K562 (cell line): ENCODE measurements around the gene TOR1AIP2. TPM values are rescaled to one million over a fixed set of nuclear protein-coding genes. Genes with fewer than 3 reads are reported as not detected.

Source experiments
- ATAC-seq: fragments of 200-7000 bp; cut with Tn5 transposase; 3 replicates; pipeline ENCODE4 v1.9.1; 2020; ENCODE audit warnings: moderate library complexity
- BruUV-seq: library from RNA; stranded (reverse); fragments of 400-500 nt; replicated peaks from 2 replicates; lab custom pipeline; 2021; lab: Mats Ljungman, UMichigan
- CTCF ChIA-PET: fragments of 300-600 bp; formaldehyde crosslinking; extraction: SDS; loops from one replicate; lab custom pipeline; 2021; ENCODE audit warnings: low intra/inter-chr PET ratio; lab: Yijun Ruan, JAX
- POLR2A ChIA-PET: fragments of 300-600, 350-650 bp; sonication (Branson Sonifier 250); formaldehyde crosslinking; extraction: SDS; loops from one replicate; lab custom pipeline; 2021; ENCODE audit warnings: antibody characterized with exemption, inconsistent platforms; lab: Yijun Ruan, JAX
- DNase-seq, 4 experiments: peaks; one replicate each; pipeline versions ENCODE4 v3.0.0 to v3.0.0-alpha.2; 2011 to 2018; ENCODE audit warnings: low spot score in 3 of 4, mixed read lengths in 3 of 4; ENCODE audit errors: extremely low read depth in 1 of 4
- FAIRE-seq: peaks from 2 replicates; lab custom pipeline; 2011; peaks lifted over from hg19 to GRCh38; lab: Jason Lieb, UNC
- H2AFZ ChIP-seq: 2 replicates; pipeline ENCODE4 v1.6.0; 2011; ENCODE audit warnings: low read depth, low read length, control low read depth, inconsistent platforms
- H3K27ac ChIP-seq: fragments of 200-600 bp; 3 replicates; pipeline ENCODE4 v1.8.0; 2011; ENCODE audit warnings: low read depth, mild to moderate bottlenecking, control low read depth, inconsistent platforms, low read length, moderate library complexity, mixed read lengths; ENCODE audit errors: extremely low read depth
- H3K27me3 ChIP-seq, 2 experiments: fragments of 300-600 bp in 1 of 2; 2 replicates in 1 of 2; 3 replicates in 1 of 2; pipeline versions ENCODE4 v1.6.0 to v1.8.0; 2011; ENCODE audit warnings: inconsistent platforms in 2 of 2, low read length in 2 of 2, mild to moderate bottlenecking in 1 of 2, mixed read lengths in 1 of 2, moderate library complexity in 1 of 2; ENCODE audit not compliant: control insufficient read depth in 2 of 2, insufficient read depth in 2 of 2
- H3K36me3 ChIP-seq: fragments of 300-600 bp; 3 replicates; pipeline ENCODE4 v1.8.0; 2011; ENCODE audit warnings: mild to moderate bottlenecking, low read length, inconsistent platforms; ENCODE audit not compliant: control insufficient read depth, insufficient read depth
- H3K4me1 ChIP-seq, 2 experiments: fragments of 200-600 bp in 1 of 2; replicated peaks in 1 of 2; 2 replicates in 1 of 2; 3 replicates in 1 of 2; pipeline versions ENCODE4 v1.5.1 to v1.8.0; 2011; ENCODE audit warnings: inconsistent platforms in 2 of 2, low read length in 2 of 2, mild to moderate bottlenecking in 1 of 2, mixed read lengths in 1 of 2, moderate library complexity in 1 of 2; ENCODE audit not compliant: control insufficient read depth in 2 of 2, insufficient read depth in 2 of 2
- H3K4me2 ChIP-seq: 2 replicates; pipeline ENCODE4 v1.6.1; 2011; ENCODE audit warnings: low read length, control low read depth, inconsistent platforms, mixed read lengths; ENCODE audit not compliant: insufficient read depth
- H3K4me3 ChIP-seq: fragments of 200-600 bp; sonication (generic), shearing (Covaris generic); 2 replicates; pipeline ENCODE4 v1.5.1; 2016; ENCODE audit warnings: control low read depth, inconsistent platforms
- H3K79me2 ChIP-seq: fragments of 200-600 bp; 3 replicates; pipeline ENCODE4 v1.8.0; 2011; ENCODE audit warnings: low read length, inconsistent platforms; ENCODE audit not compliant: control insufficient read depth, insufficient read depth
- H3K9ac ChIP-seq, 2 experiments: 2 replicates each; pipeline versions ENCODE4 v1.6.0 to v1.6.1; 2011; ENCODE audit warnings: low read depth in 2 of 2, low read length in 2 of 2, control low read depth in 1 of 2, inconsistent platforms in 1 of 2, mild to moderate bottlenecking in 1 of 2, mixed read lengths in 1 of 2; ENCODE audit not compliant: insufficient read depth in 1 of 2
- H3K9me1 ChIP-seq: one replicate; pipeline ENCODE4 v1.6.0; 2011; ENCODE audit warnings: inconsistent platforms, mild to moderate bottlenecking, low read length, moderate library complexity; ENCODE audit not compliant: control insufficient read depth, insufficient read depth
- H3K9me3 ChIP-seq: replicated peaks from 2 replicates; pipeline ENCODE4 v1.5.1; 2011; ENCODE audit warnings: low read depth, low read length, inconsistent platforms; ENCODE audit not compliant: control insufficient read depth, insufficient read depth
- H4K20me1 ChIP-seq: replicated peaks from 2 replicates; pipeline ENCODE4 v1.6.1; 2011; ENCODE audit warnings: low read length, inconsistent platforms, mixed read lengths; ENCODE audit not compliant: control insufficient read depth, insufficient read depth
- EHMT2 ChIP-seq: fragments of 450-650 bp; IDR thresholded peaks from 2 replicates; pipeline ENCODE4 v1.6.1; 2018; ENCODE audit warnings: antibody characterized with exemption
- TFAM ChIP-seq: fragments of 250-450 bp; sonication (Bioruptor Pico); conservative IDR thresholded peaks from 2 replicates; pipeline ENCODE4 v1.5.0; 2021; ENCODE audit warnings: mild to moderate bottlenecking, moderate library complexity
- ZBTB33 ChIP-seq: sonication (generic); formaldehyde crosslinking; IDR thresholded peaks from 2 replicates; pipeline ENCODE4 v1.8.1; 2023; ENCODE audit warnings: mild to moderate bottlenecking, missing genetic modification reagents
- WGBS: fragments of 100-300 bp; shearing (Covaris generic); methylation state at CpG from one replicate; pipeline ENCODE4 v1.1.6; 2016; ENCODE audit warnings: low coverage, mixed read lengths; ENCODE audit not compliant: insufficient coverage; ENCODE audit errors: missing lambda C conversion rate; 5-methylcytosine and 5-hydroxymethylcytosine counted together
- in situ Hi-C: fragments of 300-500 bp; cut with MboI; formaldehyde crosslinking; loops from 4 replicates; pipeline ENCODE4 v1.15.0; 2018; ENCODE audit warnings: inconsistent platforms, mixed read lengths
- intact Hi-C: fragments of 100-400 bp; cut with micrococcal nuclease; formaldehyde crosslinking; loops from 2 replicates; pipeline ENCODE4 v1.14.2; 2022
- polyA plus RNA-seq, 8 experiments: library from polyadenylated mRNA; depleted of rRNA in 4 of 8; stranded (reverse) in 5 of 8; unstranded in 3 of 8; fragments of >200 nt; fragmentation: Nextera tagmentation in 2 of 8; fragmentation: Illumina TruSeq in 1 of 8; extraction: Ambion mirVana in 2 of 8; extraction: Trizol in 1 of 8; gene quantifications; 2 replicates each; pipeline versions ENCODE4 v1.2.1 to v1.2.3, GENCODE V29; 2011 to 2014; ENCODE audit warnings: inconsistent platforms in 1 of 8, missing spikeins in 1 of 8
- total RNA-seq, 7 experiments: library from RNA; depleted of rRNA in 6 of 7; stranded (reverse); fragments of >200 nt in 6 of 7; fragmentation: Illumina TruSeq in 2 of 7; extraction: Trizol in 2 of 7; gene quantifications; 2 replicates each; pipeline versions ENCODE4 v1.2.1 to v1.2.3, GENCODE V29; 2011 to 2021; ENCODE audit warnings: low replicate concordance in 1 of 7

Gene TOR1AIP2
- total and polyA plus RNA-seq, 9 of the 15 experiments (the other 6 are each of a cell fraction or from before 2014, with no cell fraction given): 16.7 to 122 (median 41.4) TPM

GRCh38 chr1:179871940-179872339 is 5.7 kb downstream of the TOR1AIP2 start (continued):
- TF ChIP-seq EHMT2 (no peak), ZBTB33 (CRISPR knock-in tag) (no peak)

DNA sequence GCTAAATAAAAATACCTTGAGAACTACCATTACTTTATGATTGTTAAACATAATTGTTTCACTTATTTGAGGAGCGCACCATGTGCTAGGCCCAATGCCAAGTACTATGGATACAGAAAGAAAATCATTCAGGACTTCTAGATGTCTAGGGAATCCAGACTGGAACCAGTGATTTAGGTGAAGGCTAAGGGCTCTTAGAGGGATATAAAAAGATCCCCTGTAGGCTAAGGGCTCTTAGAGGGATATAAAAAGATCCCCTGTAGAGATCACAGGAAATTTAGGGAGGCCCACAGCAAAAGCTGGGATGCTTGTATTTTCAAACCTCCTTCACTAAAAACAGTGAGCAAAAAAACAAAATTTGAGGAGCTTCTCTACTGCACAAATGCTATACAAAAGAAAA is 6.7 kb downstream of the TOR1AIP2 start:
- Histone ChIP-seq H3K9me3 (no peaks in the 10 kb centered on the region), H3K36me3 (peaks cover 95% of the 10 kb centered on the region), H3K79me2 (peaks cover 88% of the 10 kb centered on the region), H4K20me1 (0 out of 2 replicates have a peak, but pooled peaks cover 3% of the 10 kb centered on the region), H3K4me2 (no peak overlapping the region), H3K4me1 (peaks cover 4 to 8% of the 10 kb centered on the region in 2 experiments; a peak in 3 of 5 replicates), H3K27ac (no peak overlapping the region), H3K27me3 (no peaks in the 10 kb centered on the region), H3K9ac (no peak overlapping the region), H2AFZ (no peak overlapping the region), H3K9me1 (no peaks in the 10 kb centered on the region), H3K4me3 (no peak overlapping the region)
- DNase-seq (no peak), FAIRE-seq (no peak), ATAC-seq (no peak)
- in situ Hi-C loops: loop anchor here (5.0 kb wide), 1 partner anchor 301 kb away; no protein-coding TSS in a partner anchor
- WGBS: 100% methylated on average over 1 of the region's 1 CpG
- CTCF ChIA-PET: no interaction called here
- POLR2A ChIA-PET: no interaction called here
- TF ChIP-seq TFAM: no peak
- intact Hi-C loops: no loop called here
- BruUV-seq: no TSS peak
